ENCODE measurements around the gene OBP2B. TPM values are rescaled to one million over a fixed set of nuclear protein-coding genes. Genes with fewer than 3 reads are reported as not detected.
A peak's percentile ranks its signal among the peaks of the same experiment; 100 is the strongest.

The OBP2B gene
- total and polyA plus RNA-seq, 10 of the 15 experiments (the other 5 are each of a cell fraction or from before 2014, with no cell fraction given), result not detected

GRCh38 chr9:133168432-133168831 lies 40.6 kb downstream of the OBP2B start:
- Histone ChIP-seq H3K4me3 (no peak overlapping the region), H4K20me1 (ENCODE audit: control insufficient read depth, insufficient read depth) (no peaks in the 10 kb centered on the region), H3K27me3 (replicated peaks in 1 of 2; ENCODE audit: control insufficient read depth in 2 of 2, insufficient read depth in 2 of 2, low read length in 1 of 2) (peaks cover 4 to 11% of the 10 kb centered on the region in 2 experiments), H3K4me2 (ENCODE audit: control insufficient read depth, insufficient read depth) (no peak overlapping the region), H2AFZ (ENCODE audit: control insufficient read depth, low read depth, low read length) (no peak overlapping the region), H3K9me3 (replicated peaks; ENCODE audit: control insufficient read depth, insufficient read depth, low read length) (no peaks in the 10 kb centered on the region), H3K27ac (ENCODE audit: control insufficient read depth, insufficient read depth) (no peak overlapping the region), H3K4me1 (ENCODE audit: control insufficient read depth, insufficient read depth, low read length) (peaks cover 3% of the 10 kb centered on the region), H3K79me2 (ENCODE audit: control insufficient read depth, insufficient read depth, low read length) (no peaks in the 10 kb centered on the region), H3K9ac (ENCODE audit: control insufficient read depth, insufficient read depth, low read length) (no peak overlapping the region), H3K36me3 (ENCODE audit: control insufficient read depth in 2 of 2, insufficient read depth in 2 of 2, low read length in 1 of 2) (no peaks in the 10 kb centered on the region)
- WGBS (ENCODE audit: insufficient coverage, insufficient replicate concordance, low lambda C conversion rate, missing lambda C conversion rate), result 30% methylated on average over 6 of the region's 6 CpGs
- intact Hi-C loops (cut with micrococcal nuclease; ENCODE audit: unreplicated experiment), result no loop called here
- in situ Hi-C loops (cut with MboI), result no loop called here
- CTCF ChIA-PET, result interaction anchor here (2.3 kb wide), 1 partner anchor 18 kb away, joined by 10 read pairs; no protein-coding TSS in a partner anchor
- RAD21 ChIA-PET (ENCODE audit: unreplicated experiment), result interaction anchor here (1.1 kb wide), 1 partner anchor 20 kb away, joined by 5 read pairs; no protein-coding TSS in a partner anchor
- no peak for TF ChIP-seq SMARCA5 (IDR thresholded peaks at IDR 0.05)
- TF ChIP-seq ZNF274 (IDR thresholded peaks at IDR 0.05; ENCODE audit: insufficient read depth, insufficient read length), result no peak
- no peak for TF ChIP-seq STAT3 (IDR thresholded peaks at IDR 0.05; ENCODE audit: low read depth, low read length)
- TF ChIP-seq RELB (IDR thresholded peaks at IDR 0.05; ENCODE audit: low read depth), result no peak
- TF ChIP-seq IKZF2 (IDR thresholded peaks at IDR 0.05), result 0 out of 4 replicates have a peak, but pooled peaks of 1 of the 2 experiments have one; percentile 20
- TF ChIP-seq NR2C2 (IDR thresholded peaks at IDR 0.05; ENCODE audit: borderline replicate concordance, control insufficient read depth, insufficient read length, low read depth), result no peak
- TF ChIP-seq RUNX3 (IDR thresholded peaks at IDR 0.05; ENCODE audit: low read length), result 0 out of 2 replicates have a peak, but pooled peaks have one; percentile 41
- ATAC-seq, result no peak
- DNase-seq (ENCODE audit: low read depth, low spot score), result no peak
- no TSS peak for BruUV-seq (replicated peaks)
- no peak for FAIRE-seq
- POLR2A ChIA-PET, result no interaction called here
- SMC1A ChIA-PET (ENCODE audit: uncharacterized antibody, unreplicated experiment), result no interaction called here

Data from GM12878 (cell line).